ENCODE measurements around the gene ATP6V1B1.

Gene ATP6V1B1

GRCh38 chr2:70930371-70931329 is 5.0 kb upstream of the ATP6V1B1 start:
- Histone ChIP-seq H3K27ac (ENCODE audit: low read depth, low read length, poor library complexity, severe bottlenecking) (no peak overlapping the region), H3K4me3 (ENCODE audit: low read depth, low read length, poor library complexity, severe bottlenecking) (no peak overlapping the region), H3K27me3 (ENCODE audit: insufficient read depth, low read length) (no peaks in the 10 kb centered on the region), H3K79me2 (ENCODE audit: insufficient read depth, low read length) (no peaks in the 10 kb centered on the region), H3K9me3 (ENCODE audit: low read length) (no peaks in the 10 kb centered on the region), H3K4me2 (ENCODE audit: low read length) (no peak overlapping the region), H3K9me2 (ENCODE audit: low read depth, low read length) (no peaks in the 10 kb centered on the region), H3K4me1 (ENCODE audit: insufficient read depth, low read length, severe bottlenecking) (no peaks in the 10 kb centered on the region), H3K9ac (ENCODE audit: low read length) (no peak overlapping the region), H2AFZ (ENCODE audit: low read length) (no peak overlapping the region), H3F3A (ENCODE audit: insufficient read depth, low read length) (no peaks in the 10 kb centered on the region), H4K20me1 (ENCODE audit: insufficient read depth, low read length) (no peaks in the 10 kb centered on the region), H3K36me3 (ENCODE audit: insufficient read depth, low read length) (no peaks in the 10 kb centered on the region)
- TF ChIP-seq EZH2 (IDR thresholded peaks at IDR 0.05; ENCODE audit: borderline replicate concordance, low read length) = no peak
- TF ChIP-seq CTCF (IDR thresholded peaks at IDR 0.05; ENCODE audit: low read length) = no peak

- no peak overlapping the region for H3K4me3 ChIP-seq (ENCODE audit: low read depth, low read length, poor library complexity, severe bottlenecking)
- H3K4me1 ChIP-seq (ENCODE audit: insufficient read depth, low read length, severe bottlenecking) = no peaks in the 10 kb centered on the region
Observed at GRCh38 chr2:70931376-70932000, 4.2 kb upstream of the ATP6V1B1 start.

GRCh38 chr2:70932631-70933230 is 3.0 kb upstream of the ATP6V1B1 start:
- Histone ChIP-seq H4K20me1 (ENCODE audit: insufficient read depth, low read length) (no peaks in the 10 kb centered on the region), H3K9me2 (ENCODE audit: low read depth, low read length) (no peaks in the 10 kb centered on the region), H3K79me2 (ENCODE audit: insufficient read depth, low read length) (no peaks in the 10 kb centered on the region), H3K36me3 (ENCODE audit: insufficient read depth, low read length) (no peaks in the 10 kb centered on the region), H2AFZ (ENCODE audit: low read length) (no peak overlapping the region), H3K4me1 (ENCODE audit: insufficient read depth, low read length, severe bottlenecking) (no peaks in the 10 kb centered on the region), H3K4me2 (ENCODE audit: low read length) (no peak overlapping the region), H3K9me3 (ENCODE audit: low read length) (no peaks in the 10 kb centered on the region), H3K9ac (ENCODE audit: low read length) (no peak overlapping the region), H3K27me3 (ENCODE audit: insufficient read depth, low read length) (no peaks in the 10 kb centered on the region), H3K4me3 (ENCODE audit: low read depth, low read length, poor library complexity, severe bottlenecking) (no peak overlapping the region), H3F3A (ENCODE audit: insufficient read depth, low read length) (no peaks in the 10 kb centered on the region), H3K27ac (ENCODE audit: low read depth, low read length, poor library complexity, severe bottlenecking) (no peak overlapping the region)
- TF ChIP-seq EZH2 (IDR thresholded peaks at IDR 0.05; ENCODE audit: borderline replicate concordance, low read length) (no peak), CTCF (IDR thresholded peaks at IDR 0.05; ENCODE audit: low read length) (no peak)

More at GRCh38 chr2:70931376-70932000, 4.2 kb upstream of the ATP6V1B1 start:
- Histone ChIP-seq H3F3A (ENCODE audit: insufficient read depth, low read length) (no peaks in the 10 kb centered on the region), H3K79me2 (ENCODE audit: insufficient read depth, low read length) (no peaks in the 10 kb centered on the region), H2AFZ (ENCODE audit: low read length) (no peak overlapping the region), H3K4me2 (ENCODE audit: low read length) (no peak overlapping the region), H4K20me1 (ENCODE audit: insufficient read depth, low read length) (no peaks in the 10 kb centered on the region), H3K27me3 (ENCODE audit: insufficient read depth, low read length) (no peaks in the 10 kb centered on the region), H3K9me3 (ENCODE audit: low read length) (no peaks in the 10 kb centered on the region), H3K9ac (ENCODE audit: low read length) (no peak overlapping the region), H3K36me3 (ENCODE audit: insufficient read depth, low read length) (no peaks in the 10 kb centered on the region), H3K9me2 (ENCODE audit: low read depth, low read length) (no peaks in the 10 kb centered on the region), H3K27ac (ENCODE audit: low read depth, low read length, poor library complexity, severe bottlenecking) (no peak overlapping the region)
- TF ChIP-seq CTCF (IDR thresholded peaks at IDR 0.05; ENCODE audit: low read length) (no peak), EZH2 (IDR thresholded peaks at IDR 0.05; ENCODE audit: borderline replicate concordance, low read length) (no peak)

All from OCI-LY1 (cell line).